HepG2 (cell line): Measurements from ENCODE around the gene PHB1.

Experiments used
- CREB1 ChIP-seq, 2 experiments: fragments of 450-650 bp in 1 of 2; IDR thresholded peaks; 2 replicates each; pipeline ENCODE4 v1.6.1; 2016 to 2017; ENCODE audit warnings: control low read depth in 1 of 2, mild to moderate bottlenecking in 1 of 2, missing compliant biosample characterization in 1 of 2, missing genetic modification characterization in 1 of 2
- EP300 ChIP-seq, 3 experiments: sonication (generic) in 1 of 3; formaldehyde crosslinking in 1 of 3; IDR thresholded peaks; 2 replicates each; pipeline versions ENCODE4 v1.5.1 to v1.6.1; 2011 to 2020; ENCODE audit warnings: low read depth in 2 of 3, low read length in 2 of 3, borderline replicate concordance in 1 of 3, improper control_type of control experiment in 1 of 3, mild to moderate bottlenecking in 1 of 3, missing genetic modification reagents in 1 of 3, moderate library complexity in 1 of 3
- HDAC1 ChIP-seq: sonication (generic); formaldehyde crosslinking; IDR thresholded peaks from 2 replicates; pipeline ENCODE4 v1.5.1; 2020; ENCODE audit warnings: mild to moderate bottlenecking, missing genetic modification reagents
- HOXA7 ChIP-seq: sonication (generic); formaldehyde crosslinking; IDR thresholded peaks from 2 replicates; pipeline ENCODE4 v1.8.1; 2022; ENCODE audit warnings: mild to moderate bottlenecking, missing genetic modification reagents, moderate library complexity
- IRF2 ChIP-seq: IDR thresholded peaks from 2 replicates; pipeline ENCODE4 v1.6.1; 2018; ENCODE audit warnings: missing genetic modification reagents, missing compliant biosample characterization
- JUN ChIP-seq: sonication (generic); formaldehyde crosslinking; IDR thresholded peaks from 2 replicates; pipeline ENCODE4 v1.4.0; 2020; ENCODE audit warnings: mild to moderate bottlenecking, missing genetic modification reagents
- SETDB1 ChIP-seq: sonication (generic); formaldehyde crosslinking; IDR thresholded peaks from 2 replicates; pipeline ENCODE4 v1.5.1; 2020; ENCODE audit warnings: missing genetic modification reagents, mild to moderate bottlenecking, borderline replicate concordance
- TAF1 ChIP-seq: sonication (generic); formaldehyde crosslinking; IDR thresholded peaks from 2 replicates; pipeline ENCODE4 v1.4.0; 2020; ENCODE audit warnings: missing genetic modification reagents
- ZNF672 ChIP-seq: sonication (generic); formaldehyde crosslinking; IDR thresholded peaks from 2 replicates; pipeline ENCODE4 v1.8.1; 2022; ENCODE audit warnings: missing genetic modification reagents
- TF ChIP-seq, protein P1 (sequence below): sonication (generic); formaldehyde crosslinking; IDR thresholded peaks from 2 replicates; pipeline ENCODE4 v1.5.0; 2020; ENCODE audit warnings: missing genetic modification reagents
- TF ChIP-seq, protein P2 (sequence below): sonication (generic); formaldehyde crosslinking; IDR thresholded peaks from 2 replicates; pipeline ENCODE4 v1.5.0; 2020; ENCODE audit warnings: mild to moderate bottlenecking, missing genetic modification reagents, moderate library complexity
- TF ChIP-seq, protein P3 (sequence below): sonication (generic); formaldehyde crosslinking; IDR thresholded peaks from 2 replicates; pipeline ENCODE4 v1.5.1; 2020; ENCODE audit warnings: mild to moderate bottlenecking, missing genetic modification reagents, borderline replicate concordance
- TF ChIP-seq, protein P4 (sequence below), 2 experiments: fragments of 450-650 bp in 1 of 2; sonication (generic) in 1 of 2; formaldehyde crosslinking; IDR thresholded peaks; 2 replicates each; pipeline versions ENCODE4 v1.5.0 to v1.8.0; 2020 to 2022; ENCODE audit warnings: mild to moderate bottlenecking in 1 of 2, missing genetic modification reagents in 1 of 2

DNA sequence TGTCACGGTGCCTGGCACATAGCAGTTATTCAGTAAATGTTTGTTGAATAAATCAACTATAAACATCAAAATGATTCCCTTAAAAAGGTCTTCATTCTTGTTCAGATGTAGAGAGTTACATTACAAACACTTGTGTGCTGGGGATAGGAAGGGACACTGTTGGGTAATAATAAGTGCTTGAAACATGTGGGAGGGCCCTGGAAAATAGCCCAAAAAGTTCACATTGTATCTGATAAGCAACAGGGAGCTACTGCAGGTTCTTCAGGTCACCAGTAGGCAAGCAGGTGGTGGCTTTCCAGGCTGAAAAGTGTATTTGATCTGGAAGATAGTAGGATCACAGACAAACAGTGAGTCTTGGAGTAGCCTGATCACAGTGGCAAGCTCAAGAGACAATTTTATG is 33.6 kb downstream of the PHB1 start:
- TF ChIP-seq, protein P1, sequence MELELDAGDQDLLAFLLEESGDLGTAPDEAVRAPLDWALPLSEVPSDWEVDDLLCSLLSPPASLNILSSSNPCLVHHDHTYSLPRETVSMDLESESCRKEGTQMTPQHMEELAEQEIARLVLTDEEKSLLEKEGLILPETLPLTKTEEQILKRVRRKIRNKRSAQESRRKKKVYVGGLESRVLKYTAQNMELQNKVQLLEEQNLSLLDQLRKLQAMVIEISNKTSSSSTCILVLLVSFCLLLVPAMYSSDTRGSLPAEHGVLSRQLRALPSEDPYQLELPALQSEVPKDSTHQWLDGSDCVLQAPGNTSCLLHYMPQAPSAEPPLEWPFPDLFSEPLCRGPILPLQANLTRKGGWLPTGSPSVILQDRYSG (CRISPR knock-in tag), result no peak
- TF ChIP-seq TAF1 (CRISPR knock-in tag) (no peak), EP300 (IDR thresholded peaks at IDR 0.05; ENCODE audit: low read depth in 2 of 2, low read length in 2 of 2) (no peak), EP300 (CRISPR knock-in tag; IDR thresholded peaks at IDR 0.05; ENCODE audit: borderline replicate concordance) (no peak), ZNF672 (no peak), CREB1 (IDR thresholded peaks at IDR 0.05) (no peak), CREB1 (CRISPR knock-in tag; IDR thresholded peaks at IDR 0.05) (no peak), IRF2 (CRISPR knock-in tag) (no peak), HDAC1 (CRISPR knock-in tag) (no peak), JUN (no peak), HOXA7 (CRISPR knock-in tag) (no peak), SETDB1 (no peak)
- TF ChIP-seq, protein P2, sequence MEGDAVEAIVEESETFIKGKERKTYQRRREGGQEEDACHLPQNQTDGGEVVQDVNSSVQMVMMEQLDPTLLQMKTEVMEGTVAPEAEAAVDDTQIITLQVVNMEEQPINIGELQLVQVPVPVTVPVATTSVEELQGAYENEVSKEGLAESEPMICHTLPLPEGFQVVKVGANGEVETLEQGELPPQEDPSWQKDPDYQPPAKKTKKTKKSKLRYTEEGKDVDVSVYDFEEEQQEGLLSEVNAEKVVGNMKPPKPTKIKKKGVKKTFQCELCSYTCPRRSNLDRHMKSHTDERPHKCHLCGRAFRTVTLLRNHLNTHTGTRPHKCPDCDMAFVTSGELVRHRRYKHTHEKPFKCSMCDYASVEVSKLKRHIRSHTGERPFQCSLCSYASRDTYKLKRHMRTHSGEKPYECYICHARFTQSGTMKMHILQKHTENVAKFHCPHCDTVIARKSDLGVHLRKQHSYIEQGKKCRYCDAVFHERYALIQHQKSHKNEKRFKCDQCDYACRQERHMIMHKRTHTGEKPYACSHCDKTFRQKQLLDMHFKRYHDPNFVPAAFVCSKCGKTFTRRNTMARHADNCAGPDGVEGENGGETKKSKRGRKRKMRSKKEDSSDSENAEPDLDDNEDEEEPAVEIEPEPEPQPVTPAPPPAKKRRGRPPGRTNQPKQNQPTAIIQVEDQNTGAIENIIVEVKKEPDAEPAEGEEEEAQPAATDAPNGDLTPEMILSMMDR, result no peak
- TF ChIP-seq, protein P3, sequence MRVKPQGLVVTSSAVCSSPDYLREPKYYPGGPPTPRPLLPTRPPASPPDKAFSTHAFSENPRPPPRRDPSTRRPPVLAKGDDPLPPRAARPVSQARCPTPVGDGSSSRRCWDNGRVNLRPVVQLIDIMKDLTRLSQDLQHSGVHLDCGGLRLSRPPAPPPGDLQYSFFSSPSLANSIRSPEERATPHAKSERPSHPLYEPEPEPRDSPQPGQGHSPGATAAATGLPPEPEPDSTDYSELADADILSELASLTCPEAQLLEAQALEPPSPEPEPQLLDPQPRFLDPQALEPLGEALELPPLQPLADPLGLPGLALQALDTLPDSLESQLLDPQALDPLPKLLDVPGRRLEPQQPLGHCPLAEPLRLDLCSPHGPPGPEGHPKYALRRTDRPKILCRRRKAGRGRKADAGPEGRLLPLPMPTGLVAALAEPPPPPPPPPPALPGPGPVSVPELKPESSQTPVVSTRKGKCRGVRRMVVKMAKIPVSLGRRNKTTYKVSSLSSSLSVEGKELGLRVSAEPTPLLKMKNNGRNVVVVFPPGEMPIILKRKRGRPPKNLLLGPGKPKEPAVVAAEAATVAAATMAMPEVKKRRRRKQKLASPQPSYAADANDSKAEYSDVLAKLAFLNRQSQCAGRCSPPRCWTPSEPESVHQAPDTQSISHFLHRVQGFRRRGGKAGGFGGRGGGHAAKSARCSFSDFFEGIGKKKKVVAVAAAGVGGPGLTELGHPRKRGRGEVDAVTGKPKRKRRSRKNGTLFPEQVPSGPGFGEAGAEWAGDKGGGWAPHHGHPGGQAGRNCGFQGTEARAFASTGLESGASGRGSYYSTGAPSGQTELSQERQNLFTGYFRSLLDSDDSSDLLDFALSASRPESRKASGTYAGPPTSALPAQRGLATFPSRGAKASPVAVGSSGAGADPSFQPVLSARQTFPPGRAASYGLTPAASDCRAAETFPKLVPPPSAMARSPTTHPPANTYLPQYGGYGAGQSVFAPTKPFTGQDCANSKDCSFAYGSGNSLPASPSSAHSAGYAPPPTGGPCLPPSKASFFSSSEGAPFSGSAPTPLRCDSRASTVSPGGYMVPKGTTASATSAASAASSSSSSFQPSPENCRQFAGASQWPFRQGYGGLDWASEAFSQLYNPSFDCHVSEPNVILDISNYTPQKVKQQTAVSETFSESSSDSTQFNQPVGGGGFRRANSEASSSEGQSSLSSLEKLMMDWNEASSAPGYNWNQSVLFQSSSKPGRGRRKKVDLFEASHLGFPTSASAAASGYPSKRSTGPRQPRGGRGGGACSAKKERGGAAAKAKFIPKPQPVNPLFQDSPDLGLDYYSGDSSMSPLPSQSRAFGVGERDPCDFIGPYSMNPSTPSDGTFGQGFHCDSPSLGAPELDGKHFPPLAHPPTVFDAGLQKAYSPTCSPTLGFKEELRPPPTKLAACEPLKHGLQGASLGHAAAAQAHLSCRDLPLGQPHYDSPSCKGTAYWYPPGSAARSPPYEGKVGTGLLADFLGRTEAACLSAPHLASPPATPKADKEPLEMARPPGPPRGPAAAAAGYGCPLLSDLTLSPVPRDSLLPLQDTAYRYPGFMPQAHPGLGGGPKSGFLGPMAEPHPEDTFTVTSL (CRISPR knock-in tag), result no peak
- TF ChIP-seq, protein P4, sequence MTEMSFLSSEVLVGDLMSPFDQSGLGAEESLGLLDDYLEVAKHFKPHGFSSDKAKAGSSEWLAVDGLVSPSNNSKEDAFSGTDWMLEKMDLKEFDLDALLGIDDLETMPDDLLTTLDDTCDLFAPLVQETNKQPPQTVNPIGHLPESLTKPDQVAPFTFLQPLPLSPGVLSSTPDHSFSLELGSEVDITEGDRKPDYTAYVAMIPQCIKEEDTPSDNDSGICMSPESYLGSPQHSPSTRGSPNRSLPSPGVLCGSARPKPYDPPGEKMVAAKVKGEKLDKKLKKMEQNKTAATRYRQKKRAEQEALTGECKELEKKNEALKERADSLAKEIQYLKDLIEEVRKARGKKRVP (CRISPR knock-in tag; IDR thresholded peaks at IDR 0.05), result no peak
